Ovary (tissue), 9 donors: Measurements from ENCODE around the gene NPAS3. TPM values are rescaled to one million over a fixed set of nuclear protein-coding genes. Genes with fewer than 3 reads are reported as not detected.

Experiments
- DNase-seq, 5 donors: peaks; one replicate each; pipeline ENCODE4 v3.0.0-alpha.2; 2019 to 2020
- H3K27ac ChIP-seq, 2 donors: fragments of 200-600 bp; one replicate each; pipeline versions ENCODE4 v1.5.1 to v1.8.0; 2019 to 2022
- H3K27me3 ChIP-seq: fragments of 200-600 bp; one replicate; pipeline ENCODE4 v1.8.0; 2022
- H3K36me3 ChIP-seq: fragments of 200-600 bp; sonication (generic); one replicate; pipeline ENCODE4 v1.5.1; 2019
- H3K4me1 ChIP-seq: one replicate; pipeline ENCODE4 v1.8.1; 2013; ENCODE audit warnings: mild to moderate bottlenecking, moderate library complexity; ENCODE audit not compliant: insufficient read depth
- H3K4me3 ChIP-seq: fragments of 200-600 bp; sonication (generic); one replicate; pipeline ENCODE4 v1.5.1; 2017
- H3K9me3 ChIP-seq, 2 donors: fragments of 200-600 bp in 1 of 2; sonication (generic) in 1 of 2; one replicate each; pipeline versions ENCODE4 v1.5.1 to v1.8.1; 2013 to 2019; ENCODE audit warnings: mild to moderate bottlenecking in 1 of 2, moderate library complexity in 1 of 2
- CTCF ChIP-seq, 3 donors: fragments of 450-650 bp in 2 of 3; fragments of 200-600 bp in 1 of 3; IDR thresholded peaks; one replicate each; pipeline versions ENCODE4 v1.5.1 to v1.8.0; 2016 to 2022; ENCODE audit warnings: antibody characterized with exemption in 3 of 3, mild to moderate bottlenecking in 1 of 3
- EP300 ChIP-seq: sonication (generic); formaldehyde crosslinking; IDR thresholded peaks from one replicate; pipeline ENCODE4 v1.6.1; 2017; ENCODE audit warnings: antibody characterized with exemption
- POLR2A ChIP-seq: fragments of 450-650 bp; IDR thresholded peaks from one replicate; pipeline ENCODE4 v1.6.1; 2017; ENCODE audit warnings: antibody characterized with exemption, mild to moderate bottlenecking, moderate library complexity
- WGBS, 3 donors: extraction: QIAGEN DNeasy Blood & Tissue Kit in 1 of 3; methylation state at CpG; one replicate each; pipeline versions ENCODE4 v1.1.5 to v1.1.7; 2013 to 2017; 5-methylcytosine and 5-hydroxymethylcytosine counted together
- intact Hi-C, 4 donors: fragments of 100-400 bp; cut with DNase I; formaldehyde crosslinking; loops; one replicate each; pipeline versions ENCODE4 v1.11.0 to v1.15.1; 2022 to 2023
- polyA plus RNA-seq, 2 donors: library from polyadenylated mRNA; stranded (reverse); fragments of 200-250 nt in 1 of 2; fragments of 350-450 nt in 1 of 2; fragmentation: Illumina TruSeq in 1 of 2; extraction: RNeasy Lipid Tissue Mini Kit (QIAGEN cat#74804) in 1 of 2; gene quantifications; one replicate each; pipeline ENCODE4 v1.2.3, GENCODE V29; 2013 to 2014
- total RNA-seq, 7 donors: library from RNA; depleted of rRNA in 2 of 7; stranded (reverse); fragments of >200 nt in 2 of 7; fragmentation: NEBNext Ultra II Directional in 3 of 7; extraction: Animal tissue kit (Norgen Biotek cat#: 25700) in 3 of 7; gene quantifications; one replicate each; pipeline versions ENCODE4 v1.1.0 to v1.2.4, GENCODE V29; 2016 to 2023
- donor health status: DM: no; HTN: no; CAD: no; lungs with moderate emphysema.
- donor health status: DM: no; HTN: no; CAD: no.
- donor health status: Bipolar disorder and iron deficiency.
- donor health status: DM: yes; HTN: yes; CAD: no.
- donor health status: DM: no; HTN: no; CAD: no.
- donor health status: DM: yes; HTN: yes; CAD: no.

The NPAS3 gene
- total and polyA plus RNA-seq, 9 donors = 1.9 to 15.4 (median 11.4) TPM

DNA sequence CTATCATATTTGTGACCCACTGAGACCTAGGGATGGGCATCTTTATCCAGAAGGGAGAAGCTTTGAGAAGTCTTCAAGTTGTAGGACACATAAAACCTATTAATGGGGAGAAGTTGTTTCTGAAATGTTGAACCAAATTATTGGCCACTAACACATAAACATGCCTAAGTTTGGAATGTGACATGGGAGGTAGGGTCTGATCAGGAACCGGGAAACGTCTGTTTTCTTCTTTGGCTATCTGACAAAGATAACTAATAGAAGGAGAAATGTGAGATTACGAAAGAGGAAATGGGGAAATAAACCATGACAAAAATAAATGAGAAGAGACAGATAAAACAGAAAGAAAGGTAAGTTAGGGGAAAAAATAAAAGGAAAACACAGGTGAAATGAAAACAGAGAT is 586.9 kb downstream of the NPAS3 start:
- no peak overlapping the region for H3K27ac ChIP-seq
- H3K4me1 ChIP-seq = peaks cover under 1% of the 10 kb centered on the region
- no peak for DNase-seq
- no peak for TF ChIP-seq POLR2A
- TF ChIP-seq CTCF (IDR thresholded peaks at IDR 0.05) = no peak
- no peak for TF ChIP-seq EP300
- H3K9me3 ChIP-seq = no peaks in the 10 kb centered on the region
- H3K4me3 ChIP-seq = no peak overlapping the region
- no peaks in the 10 kb centered on the region for H3K27me3 ChIP-seq
- intact Hi-C loops = no loop called here
- 14 to 27% (median 23%) methylated on average over 3 of the region's 3 CpGs for WGBS, 3 donors
- H3K36me3 ChIP-seq = no peaks in the 10 kb centered on the region

DNA sequence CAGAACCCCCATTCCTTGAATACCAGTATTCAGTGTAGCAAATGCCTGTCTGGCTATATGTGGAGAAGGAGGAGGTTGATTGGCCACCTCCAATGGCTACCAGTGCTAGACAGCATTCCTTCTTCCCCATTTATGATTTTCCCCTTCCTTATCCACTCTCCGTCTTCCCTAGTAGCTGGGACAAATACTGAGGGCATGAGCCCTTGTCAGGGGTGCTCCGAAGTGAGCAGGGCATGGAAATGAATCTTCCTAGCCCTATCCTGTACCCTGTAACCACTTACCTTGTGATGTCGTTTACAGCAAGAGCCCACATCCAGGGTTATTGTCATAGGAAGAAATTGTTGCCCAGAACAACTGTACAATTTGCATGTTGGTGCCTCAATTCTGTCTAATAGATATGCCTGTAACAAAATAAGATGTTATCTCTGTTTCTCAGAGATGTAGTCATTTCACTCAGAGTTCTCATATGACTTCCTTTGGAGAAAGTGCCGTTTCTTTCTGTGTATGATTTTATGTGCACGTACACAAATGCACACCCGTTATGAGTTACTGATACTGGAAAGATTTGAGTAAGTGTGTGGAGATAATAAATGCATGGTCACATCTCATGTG is 588.5 kb downstream of the NPAS3 start:
- Histone ChIP-seq H3K4me1 (no peaks in the 10 kb centered on the region), H3K27ac (no peak overlapping the region), H3K9me3 (no peaks in the 10 kb centered on the region), H3K36me3 (no peaks in the 10 kb centered on the region), H3K4me3 (no peak overlapping the region), H3K27me3 (no peaks in the 10 kb centered on the region)
- DNase-seq = no peak
- WGBS, 3 donors = 91 to 97% (median 93%) methylated on average over 6 of the region's 6 CpGs
- intact Hi-C loops = no loop called here
- no peak for TF ChIP-seq EP300

DNA sequence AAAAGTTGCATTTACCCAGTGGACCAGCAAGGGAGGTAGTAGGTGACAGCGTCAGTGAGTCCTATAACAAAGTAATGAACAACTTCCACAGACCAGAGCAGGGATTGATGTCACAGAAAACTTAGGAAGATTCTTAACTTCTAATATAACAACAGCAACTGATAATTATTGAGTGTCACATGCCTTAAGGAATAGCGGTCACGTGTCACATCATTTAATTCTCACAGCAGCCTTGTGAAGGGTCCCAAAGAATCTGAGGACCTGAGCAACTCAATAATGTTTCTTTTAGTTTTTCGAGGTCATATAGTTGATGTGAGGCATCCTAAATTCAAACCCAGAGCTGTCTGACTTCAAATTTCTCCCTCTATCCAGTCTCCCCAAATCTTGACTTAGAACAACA is 590.0 kb downstream of the NPAS3 start:
- Histone ChIP-seq H3K4me1 (no peaks in the 10 kb centered on the region), H3K27ac (no peak overlapping the region), H3K4me3 (no peak overlapping the region), H3K36me3 (no peaks in the 10 kb centered on the region), H3K27me3 (no peaks in the 10 kb centered on the region), H3K9me3 (no peaks in the 10 kb centered on the region)
- no peak for DNase-seq
- intact Hi-C loops = no loop called here
- WGBS, 3 donors = 92 to 96% (median 94%) methylated on average over 4 of the region's 4 CpGs
- TF ChIP-seq CTCF (IDR thresholded peaks at IDR 0.05) = no peak
- TF ChIP-seq POLR2A = no peak
- TF ChIP-seq EP300 = no peak

DNA sequence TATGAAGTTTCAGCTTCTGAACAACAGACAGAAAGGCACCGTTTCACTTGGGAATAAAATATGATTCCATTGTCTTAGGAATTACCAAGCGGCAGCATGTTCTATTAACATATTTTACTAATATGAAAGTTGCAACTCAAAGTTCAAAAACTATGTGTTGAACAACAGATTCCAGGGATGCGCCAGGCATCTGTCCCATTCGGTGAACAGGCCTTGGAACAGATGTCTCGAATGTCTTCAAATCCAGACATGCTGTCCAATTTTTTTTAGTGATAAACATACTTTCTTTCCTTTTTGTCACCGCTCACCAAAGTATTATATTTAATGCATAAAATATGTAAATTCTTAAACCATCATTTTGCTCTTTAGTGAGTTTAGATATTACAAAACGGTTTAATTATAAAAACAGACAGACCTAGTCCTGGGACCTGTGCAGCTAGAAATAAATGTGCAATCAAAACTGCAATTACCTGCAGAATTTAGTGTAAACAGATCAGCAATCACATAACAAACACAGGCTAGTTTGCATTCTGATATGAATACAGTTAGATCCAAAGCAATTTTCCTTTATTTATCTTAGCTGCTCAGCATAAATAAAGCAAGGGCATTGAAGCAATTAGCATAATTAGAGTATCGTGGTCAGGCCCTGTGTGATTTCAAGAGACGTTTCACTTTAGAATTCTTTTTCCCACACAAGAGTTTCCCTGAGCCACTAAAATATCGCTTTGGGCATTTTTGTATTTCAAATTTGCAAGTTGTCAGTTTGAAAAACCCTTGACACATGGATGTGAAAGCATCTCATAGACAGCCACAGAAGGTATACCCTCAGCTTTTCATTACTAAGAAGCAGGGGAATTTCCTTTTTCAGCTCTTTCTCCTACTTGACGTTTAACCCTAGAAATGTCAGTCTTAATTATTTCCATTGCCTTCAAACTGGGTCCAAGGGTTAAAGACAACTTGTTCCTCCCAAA is 591.4 kb downstream of the NPAS3 start:
- Histone ChIP-seq H3K4me1 (no peaks in the 10 kb centered on the region), H3K36me3 (no peaks in the 10 kb centered on the region), H3K27ac (no peak overlapping the region), H3K27me3 (no peaks in the 10 kb centered on the region), H3K4me3 (no peak overlapping the region), H3K9me3 (no peaks in the 10 kb centered on the region)
- no peak for TF ChIP-seq CTCF (IDR thresholded peaks at IDR 0.05)
- no peak for TF ChIP-seq POLR2A
- no peak for TF ChIP-seq EP300
- no peak for DNase-seq
- intact Hi-C loops = no loop called here
- 80 to 83% (median 81%) methylated on average over 11 of the region's 11 CpGs for WGBS, 3 donors

DNA sequence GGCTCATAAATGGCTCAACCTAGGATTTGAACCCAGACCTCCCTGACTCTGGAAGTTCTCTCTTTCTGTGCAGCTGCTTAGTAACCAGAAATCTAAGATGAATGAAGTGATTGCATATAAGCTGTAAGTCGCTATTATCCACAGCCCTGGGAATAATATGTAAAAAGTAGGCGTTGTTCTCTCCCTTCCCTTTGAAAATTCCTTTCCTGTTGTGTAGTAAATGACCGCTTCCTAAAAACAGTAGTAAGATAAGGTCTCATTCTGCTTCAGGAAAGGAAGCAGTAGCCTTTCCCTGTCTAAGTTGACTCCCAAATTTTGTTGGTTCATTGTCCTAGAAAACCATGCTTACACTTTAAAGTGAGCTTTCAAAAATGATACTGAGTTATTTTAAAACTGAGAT is 593.9 kb downstream of the NPAS3 start:
- Histone ChIP-seq H3K4me1 (no peaks in the 10 kb centered on the region), H3K27ac (no peak overlapping the region), H3K36me3 (no peaks in the 10 kb centered on the region), H3K4me3 (no peak overlapping the region), H3K9me3 (no peaks in the 10 kb centered on the region), H3K27me3 (no peaks in the 10 kb centered on the region)
- TF ChIP-seq CTCF (IDR thresholded peaks at IDR 0.05) = no peak
- TF ChIP-seq POLR2A = no peak
- no peak for TF ChIP-seq EP300
- intact Hi-C loops = no loop called here
- DNase-seq = no peak
- WGBS, 3 donors = 22 to 57% (median 29%) methylated on average over 3 of the region's 3 CpGs
